NCI-H524 treated with DMSO at 0.1 percent for 48 hours (cell line): Measurements from ENCODE around the gene ENKUR.

Source experiments
- DNase-seq: peaks from one replicate; lab custom pipeline; 2025; lab: John Stamatoyannopoulos, UW

The ENKUR gene, protein sequence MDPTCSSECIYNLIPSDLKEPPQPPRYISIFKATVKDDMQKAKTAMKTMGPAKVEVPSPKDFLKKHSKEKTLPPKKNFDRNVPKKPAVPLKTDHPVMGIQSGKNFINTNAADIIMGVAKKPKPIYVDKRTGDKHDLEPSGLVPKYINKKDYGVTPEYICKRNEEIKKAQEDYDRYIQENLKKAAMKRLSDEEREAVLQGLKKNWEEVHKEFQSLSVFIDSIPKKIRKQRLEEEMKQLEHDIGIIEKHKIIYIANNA

DNA sequence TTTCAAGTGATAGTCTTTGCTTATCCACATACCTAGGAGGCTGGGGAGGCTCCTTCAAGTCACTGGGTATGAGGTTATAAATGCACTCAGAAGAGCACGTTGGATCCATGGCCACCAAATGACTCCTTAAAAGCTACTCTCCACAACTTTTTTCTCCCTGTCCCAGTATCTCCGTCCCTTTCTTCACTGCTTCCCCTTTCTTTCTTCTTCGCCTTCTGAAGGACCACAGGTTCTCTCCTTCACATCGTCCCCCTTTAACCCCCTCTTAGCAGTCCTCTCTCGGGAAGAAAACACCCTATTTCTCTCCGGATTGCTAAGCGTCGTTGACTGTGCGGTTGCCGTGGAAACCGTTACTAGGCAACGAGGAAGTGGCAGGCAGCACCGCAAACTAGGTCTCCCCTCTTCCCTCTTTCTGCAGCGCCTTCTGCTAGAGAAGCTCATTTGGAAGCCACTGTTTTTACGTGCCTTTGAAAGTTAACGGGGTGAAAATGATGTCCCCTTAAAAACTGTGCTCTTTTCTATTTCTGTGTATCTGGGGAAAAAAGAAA is at the start of gene ENKUR:
TSS of gene ENKUR (minus strand) at position 331 of the 548 bp plus-strand sequence. CDS start at position 109, 222 bp downstream.
- DNase-seq = peak; percentile 60

DNA sequence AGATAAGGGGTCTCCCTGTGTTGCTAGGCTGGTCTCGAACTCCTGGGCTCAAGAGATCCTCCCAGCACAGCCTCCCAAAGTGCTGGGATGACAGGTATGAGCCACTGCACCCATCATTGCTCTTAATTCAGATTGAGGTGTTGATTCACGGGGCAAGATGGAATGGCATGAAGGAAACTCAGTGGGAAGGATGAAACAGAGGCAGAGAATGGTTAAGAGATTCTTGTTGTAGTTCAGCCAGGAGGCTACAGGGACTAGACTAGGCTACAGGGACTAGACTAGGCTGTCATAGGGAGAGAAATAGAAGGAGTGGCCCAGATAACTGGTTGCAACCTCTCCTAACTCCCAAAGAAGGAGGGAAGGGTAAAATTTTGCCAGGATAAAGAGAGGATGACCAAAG is 48.4 kb upstream of the ENKUR start:
- no peak for DNase-seq

DNA sequence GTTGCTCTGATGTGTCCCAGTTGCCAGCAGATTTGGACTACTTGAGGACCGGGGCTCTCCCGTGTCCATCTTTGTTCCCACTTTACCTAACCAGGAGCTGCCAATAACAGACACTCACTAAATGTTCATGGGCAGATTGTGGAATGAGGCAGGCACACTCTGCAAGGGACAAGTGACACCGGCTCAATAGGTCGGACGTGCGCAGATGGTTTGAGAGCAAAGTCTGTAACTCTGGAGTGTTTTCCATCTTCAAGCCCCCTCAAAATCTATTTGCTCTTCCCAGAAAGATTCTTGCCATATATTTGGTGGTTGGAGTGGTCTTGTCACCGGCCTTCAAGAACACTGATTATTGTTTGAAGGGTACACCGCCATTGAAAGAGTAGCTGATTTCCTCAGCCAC is 47.7 kb upstream of the ENKUR start:
- no peak for DNase-seq

DNA sequence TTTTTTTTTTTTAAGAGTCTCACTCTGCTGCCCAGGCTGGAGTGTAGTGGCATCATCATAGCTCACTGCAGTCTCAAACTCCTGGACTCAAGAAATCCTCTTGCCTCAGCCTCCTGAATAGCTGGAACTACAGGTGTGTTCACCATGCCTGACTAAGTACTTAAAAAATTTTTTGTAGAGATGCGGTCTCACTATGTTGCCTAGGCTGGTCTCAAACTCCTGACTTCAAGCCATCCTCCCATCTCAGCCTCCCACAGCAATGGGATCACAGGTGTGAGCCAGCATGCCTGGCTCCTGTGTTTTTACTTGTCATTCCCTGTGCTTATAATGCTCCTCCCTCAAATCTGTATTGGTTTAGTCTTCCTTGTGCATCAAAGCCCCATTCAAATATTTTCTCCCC is 47.2 kb upstream of the ENKUR start:
- no peak for DNase-seq

GRCh38 chr10:25061711-25062449 is 45.9 kb upstream of the ENKUR start:
- no peak for DNase-seq

- no peak for DNase-seq
Observed at GRCh38 chr10:25061125-25061524, 45.2 kb upstream of the ENKUR start.

DNA sequence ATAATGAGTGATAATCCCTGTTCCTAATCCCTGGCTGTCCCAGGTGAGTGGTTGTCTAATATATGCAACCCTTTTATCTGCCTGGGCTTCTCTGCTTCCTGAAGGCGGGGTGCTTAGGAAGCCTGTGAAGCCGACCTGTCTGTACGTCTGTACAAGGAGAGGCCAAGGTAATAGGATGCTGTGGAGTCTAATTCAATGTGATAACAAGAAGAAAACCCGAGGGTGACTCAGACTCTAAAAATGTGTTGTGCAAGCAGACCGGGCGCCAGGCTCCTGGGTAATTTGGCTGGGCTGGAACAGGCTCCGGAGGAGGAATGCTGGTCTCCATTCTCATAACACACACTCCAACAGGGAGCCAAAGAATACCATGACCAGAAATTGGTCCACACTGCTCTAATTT is 44.0 kb upstream of the ENKUR start:
- DNase-seq = no peak

- DNase-seq = no peak
Observed at GRCh38 chr10:25057886-25058285, 41.9 kb upstream of the ENKUR start.

GRCh38 chr10:25056726-25057125 is 40.8 kb upstream of the ENKUR start:
- DNase-seq = no peak

GRCh38 chr10:25052012-25052411 is 36.1 kb upstream of the ENKUR start:
- no peak for DNase-seq

- no peak for DNase-seq
Observed at GRCh38 chr10:25050402-25050801, 34.4 kb upstream of the ENKUR start.

- DNase-seq = no peak
Observed at GRCh38 chr10:25049966-25050365, 34.0 kb upstream of the ENKUR start.

- DNase-seq = no peak
Observed at GRCh38 chr10:25048450-25048849, 32.5 kb upstream of the ENKUR start.

- DNase-seq = no peak
Observed at GRCh38 chr10:25047591-25048301, 31.8 kb upstream of the ENKUR start.

DNA sequence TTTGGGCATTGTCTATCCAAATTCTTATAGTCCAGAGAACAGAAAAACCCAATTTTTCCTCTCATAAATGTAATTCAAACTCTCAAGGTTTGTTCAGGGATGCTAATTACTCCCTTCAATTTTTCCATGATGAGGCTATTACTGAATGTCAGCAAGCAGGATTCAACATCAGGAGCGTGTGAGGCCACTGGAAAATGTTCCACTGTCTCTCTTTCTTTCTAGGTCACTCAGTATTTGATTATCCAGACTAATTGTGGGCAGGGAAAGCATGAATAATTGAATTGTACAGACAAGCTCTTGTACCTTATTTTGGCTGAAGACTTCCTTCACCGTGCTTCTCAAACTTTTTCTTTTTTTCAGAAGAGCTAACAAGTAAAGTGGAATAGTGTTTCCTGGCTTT is 31.1 kb upstream of the ENKUR start:
- no peak for DNase-seq

DNA sequence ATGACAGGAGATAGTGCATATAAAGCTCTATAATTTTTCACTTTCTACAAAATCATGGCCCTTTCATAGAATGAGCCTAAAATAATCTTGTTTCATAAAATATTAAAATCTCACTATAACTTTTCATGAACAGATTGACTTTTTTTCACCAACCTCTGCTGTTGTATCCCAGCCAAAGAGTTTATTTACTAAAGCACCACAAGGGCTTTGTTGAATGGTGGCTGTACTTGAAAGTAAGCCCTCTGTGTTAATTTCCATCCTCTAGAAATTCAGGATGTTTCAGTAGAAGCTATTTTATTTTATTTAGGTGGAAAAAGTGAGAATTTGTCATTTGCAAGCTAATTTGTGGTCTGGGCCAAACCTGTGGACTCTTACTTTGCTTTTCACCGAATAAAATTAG is 30.7 kb upstream of the ENKUR start:
- DNase-seq = no peak

DNA sequence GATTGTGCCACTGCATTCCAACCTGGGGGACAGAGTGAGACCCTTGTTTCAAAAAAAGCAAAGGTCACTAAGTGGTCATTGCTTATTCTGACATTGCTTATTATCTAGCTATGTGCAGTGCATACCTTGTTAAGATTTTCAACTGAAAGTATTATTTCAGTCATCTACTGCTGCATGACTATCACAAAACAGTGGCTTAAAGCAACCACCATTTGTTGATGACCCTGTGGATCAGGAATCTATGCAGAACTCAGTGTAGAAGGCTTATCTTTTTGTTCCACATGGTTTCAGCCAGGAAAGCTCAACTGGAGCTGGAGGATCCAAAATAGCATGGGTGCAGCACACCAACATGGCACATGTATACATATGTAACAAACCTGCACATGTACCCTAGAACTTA is 23.6 kb upstream of the ENKUR start:
- no peak for DNase-seq

- DNase-seq = no peak
Observed at GRCh38 chr10:25038325-25038724, 22.4 kb upstream of the ENKUR start.

- no peak for DNase-seq
Observed at GRCh38 chr10:25036381-25036780, 20.4 kb upstream of the ENKUR start.

DNA sequence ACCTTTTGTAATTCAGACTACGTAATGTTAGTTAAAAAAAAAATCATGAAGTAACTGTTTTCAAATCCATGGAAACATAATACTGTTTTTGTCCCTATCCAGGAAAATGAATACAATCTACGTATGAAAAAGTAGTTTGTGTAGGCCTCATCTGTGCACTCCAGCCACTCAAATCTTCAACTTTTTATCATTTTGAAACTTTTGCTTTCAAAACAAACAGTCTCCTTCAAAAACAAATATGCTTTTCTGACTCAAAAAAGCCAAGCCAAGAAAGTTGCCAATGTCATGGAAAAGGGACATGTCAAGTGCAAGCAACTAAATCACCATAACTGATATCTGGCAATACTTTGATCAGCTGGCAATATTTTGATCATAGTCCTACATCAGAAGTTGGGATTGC is 13.6 kb upstream of the ENKUR start:
- DNase-seq = no peak

DNA sequence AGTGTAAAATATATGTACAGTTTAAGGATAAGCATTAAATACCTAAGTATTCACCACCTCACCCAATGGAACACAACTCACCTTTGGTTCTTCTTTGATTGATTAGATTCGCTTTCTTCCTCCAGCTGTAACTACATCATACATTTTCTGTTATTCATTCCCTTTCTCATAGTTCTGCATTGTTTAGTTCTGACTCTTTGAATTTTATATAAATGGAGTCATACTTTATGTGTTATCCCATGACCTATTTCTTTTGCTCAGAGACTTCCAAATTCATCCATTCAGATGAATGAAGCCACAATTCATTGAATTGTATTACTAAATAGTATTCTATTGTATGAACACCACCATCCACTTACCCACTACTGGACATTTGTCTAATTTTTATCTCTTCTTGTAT is 12.8 kb upstream of the ENKUR start:
- DNase-seq = no peak

DNA sequence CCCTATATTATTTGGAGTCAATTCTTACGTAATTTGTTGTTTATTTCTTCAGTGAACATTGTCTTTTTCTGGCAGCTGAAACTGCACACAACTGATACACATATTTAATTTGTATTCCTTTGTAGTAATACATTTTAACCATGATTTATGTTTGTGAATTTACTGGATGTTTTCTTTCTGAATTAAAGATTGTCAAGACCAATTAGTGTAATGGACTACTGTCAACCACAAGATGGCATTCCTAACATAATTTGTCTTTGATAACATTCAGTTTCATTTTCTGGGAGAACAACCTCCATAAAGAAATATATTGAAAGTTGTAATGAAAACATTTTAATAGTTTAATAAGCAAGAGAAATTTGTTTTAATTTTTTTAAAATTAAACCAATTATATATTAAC is 10.5 kb upstream of the ENKUR start:
- no peak for DNase-seq

GRCh38 chr10:25024528-25024927 is 8.6 kb upstream of the ENKUR start:
- no peak for DNase-seq
